NCI-H82 (cell line): Measurements from ENCODE around the gene IFFO2.
A peak's percentile ranks its signal among the peaks of the same experiment; 100 is the strongest.
"Not testable (repeated sequence)": the region's sequence is repeated elsewhere in the genome, so short reads cannot be mapped to it uniquely, and the experiment has no call there.

Experiments
- DNase-seq: peaks from one replicate; lab custom pipeline; 2025; lab: John Stamatoyannopoulos, UW

Gene IFFO2

DNA sequence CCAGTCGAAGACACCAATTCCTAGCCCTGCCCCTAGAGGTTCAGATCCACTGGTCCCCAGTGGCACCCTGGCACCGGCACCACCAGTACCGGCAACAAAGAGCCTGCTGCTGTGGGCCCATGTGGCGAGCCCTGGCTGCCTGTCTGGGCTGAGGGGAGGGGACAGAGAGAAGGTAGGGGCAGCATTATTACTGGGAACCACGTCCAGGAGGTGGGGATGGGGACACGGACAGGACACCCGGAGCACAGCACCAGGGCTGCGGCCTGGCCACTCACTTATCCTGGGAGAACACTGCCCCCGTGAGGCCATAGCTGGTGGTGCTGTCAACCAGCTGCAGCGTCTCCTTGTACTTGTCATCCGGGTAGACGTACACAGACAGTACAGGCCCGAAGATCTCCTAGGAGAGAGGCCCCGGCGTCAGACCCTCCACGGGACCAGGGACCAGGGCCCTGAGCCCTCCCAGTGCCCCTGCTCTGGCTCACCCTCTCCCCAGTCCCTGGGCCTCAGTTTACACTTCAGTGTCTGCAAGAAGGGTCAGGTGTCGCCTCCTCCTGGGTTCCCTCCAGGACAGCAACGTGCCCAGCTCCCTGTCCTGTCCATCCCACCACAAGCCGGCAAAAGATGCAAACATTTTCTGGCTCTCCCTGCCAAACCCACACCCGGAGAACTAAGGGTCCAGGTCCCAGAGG lies 81.2 kb downstream of the IFFO2 start:
- peak; percentile 94 for DNase-seq

- DNase-seq: no peak
These were observed 81.9 kb downstream of the IFFO2 start for GRCh38 chr1:18874600-18874999.

DNA sequence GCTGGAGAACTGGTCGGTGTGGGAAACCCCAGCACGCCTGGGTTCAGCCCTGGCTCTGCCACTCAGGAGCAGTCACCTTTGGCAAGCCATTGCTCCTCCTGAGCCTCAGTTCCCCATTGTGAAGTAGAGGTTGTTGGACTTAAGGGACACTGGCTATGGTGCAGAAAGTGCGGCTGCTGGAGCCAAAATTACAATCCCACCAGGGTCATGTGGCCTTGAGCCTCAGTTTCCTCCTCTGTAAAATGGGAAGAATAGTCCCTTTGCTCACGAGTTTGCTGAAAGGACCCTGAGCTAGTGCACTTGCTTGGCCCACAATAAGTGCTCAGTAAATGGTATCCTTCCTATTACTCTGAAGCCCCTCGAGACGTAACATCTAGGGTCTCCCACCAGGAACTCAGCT lies 82.4 kb downstream of the IFFO2 start:
- no peak for DNase-seq

- no peak for DNase-seq
These were observed 84.3 kb downstream of the IFFO2 start for GRCh38 chr1:18872071-18872611.

- DNase-seq: no peak
These were observed 84.9 kb downstream of the IFFO2 start for GRCh38 chr1:18871401-18872070.

DNA sequence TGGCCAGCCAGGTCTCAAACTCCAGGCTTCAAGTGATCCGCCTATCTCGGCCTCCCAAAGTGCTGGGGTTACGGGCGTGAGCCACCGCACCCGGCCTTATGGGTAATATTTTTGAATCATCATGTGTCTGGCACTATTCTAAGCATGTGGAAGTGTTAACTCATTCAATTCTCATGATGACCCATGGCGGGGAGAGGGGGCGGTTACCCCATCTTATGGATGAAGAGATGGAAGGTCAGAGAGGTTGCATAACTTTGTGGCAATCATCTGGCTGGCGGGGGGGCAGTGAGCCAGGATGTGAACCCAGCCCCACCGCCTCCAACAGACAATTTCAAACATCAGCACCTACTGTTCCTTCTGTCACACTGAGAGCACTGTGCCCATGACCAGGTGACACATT lies 85.5 kb downstream of the IFFO2 start:
- no peak for DNase-seq

- not testable (repeated sequence) for DNase-seq
These were observed 85.9 kb downstream of the IFFO2 start for GRCh38 chr1:18870595-18870865.

DNA sequence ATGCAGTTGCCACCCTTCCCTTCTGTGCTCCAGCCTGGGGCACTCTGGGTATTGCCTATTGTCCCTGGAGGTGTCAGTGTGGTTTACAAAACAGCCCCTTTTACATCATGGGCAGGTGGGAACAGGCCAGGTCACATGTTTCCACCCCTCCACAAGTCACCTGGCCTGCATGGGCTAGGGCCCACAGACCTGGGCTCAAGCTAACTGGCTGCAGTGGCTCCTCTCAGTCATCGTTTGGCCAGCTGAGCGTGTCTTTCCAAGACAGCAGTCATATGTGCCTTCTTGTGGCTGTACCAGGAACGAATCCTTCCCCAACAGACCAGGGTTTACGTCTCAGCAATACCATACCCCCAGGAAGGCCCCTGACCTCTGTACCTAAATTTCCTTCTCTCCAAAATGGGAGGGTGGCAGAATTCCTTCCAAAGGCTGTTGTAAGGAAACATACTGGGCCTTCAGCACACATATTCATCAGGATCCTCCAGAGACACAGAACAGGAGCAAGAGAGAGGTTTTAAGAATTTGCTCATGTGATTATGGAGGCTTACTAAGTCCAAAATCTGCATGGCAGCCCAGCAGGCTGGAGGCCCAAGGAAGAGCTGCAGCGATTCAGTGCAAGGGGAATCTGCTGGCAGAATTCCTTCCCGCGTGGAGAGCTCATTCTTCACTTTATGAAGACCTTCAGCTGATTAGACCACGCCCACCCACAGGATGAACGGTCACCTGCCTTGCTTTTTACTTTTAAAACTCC lies 86.5 kb downstream of the IFFO2 start:
- no peak for DNase-seq

GRCh38 chr1:18868801-18869424 lies 87.6 kb downstream of the IFFO2 start:
- DNase-seq: no peak

- DNase-seq: no peak
These were observed 88.1 kb downstream of the IFFO2 start for GRCh38 chr1:18868354-18868753.

DNA sequence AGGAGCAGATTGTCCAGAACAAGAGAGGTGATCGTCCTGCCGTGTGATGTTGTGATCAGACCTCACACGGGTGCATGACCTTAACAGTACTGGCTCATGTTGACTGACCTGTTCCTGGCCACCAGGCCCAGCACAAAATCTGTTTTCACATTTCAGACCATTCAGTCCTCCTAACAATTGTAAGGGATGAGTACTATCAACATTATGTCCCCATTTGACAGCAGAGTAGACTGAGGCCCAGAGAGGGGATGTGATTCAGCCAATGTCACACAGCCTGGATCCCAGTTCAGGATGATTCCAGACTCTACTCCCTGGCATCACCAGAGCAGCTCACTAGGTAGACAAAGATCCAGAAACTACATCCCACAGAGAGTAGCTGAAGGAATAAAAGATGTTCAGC lies 89.6 kb downstream of the IFFO2 start:
- DNase-seq: no peak

DNA sequence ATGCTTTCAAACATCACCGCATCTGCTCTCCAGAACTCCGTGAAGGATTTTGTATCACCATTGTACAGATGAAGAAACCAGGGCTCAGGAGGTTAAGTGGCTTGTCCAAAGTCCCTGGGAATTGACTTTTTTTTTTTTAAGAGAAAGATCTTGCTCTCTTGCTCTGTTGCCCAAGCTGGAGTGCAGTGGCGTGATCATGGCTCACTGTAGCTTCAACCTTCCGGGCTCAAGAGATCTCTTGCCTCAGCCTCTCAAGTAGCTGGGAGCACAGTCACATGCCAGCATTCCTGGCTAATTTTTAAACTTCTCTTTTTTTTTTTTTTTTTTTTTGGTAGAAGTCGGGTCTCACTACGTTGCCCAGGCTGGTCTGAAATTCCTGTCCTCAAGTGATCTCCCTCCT lies 90.2 kb downstream of the IFFO2 start:
- DNase-seq: no peak

DNA sequence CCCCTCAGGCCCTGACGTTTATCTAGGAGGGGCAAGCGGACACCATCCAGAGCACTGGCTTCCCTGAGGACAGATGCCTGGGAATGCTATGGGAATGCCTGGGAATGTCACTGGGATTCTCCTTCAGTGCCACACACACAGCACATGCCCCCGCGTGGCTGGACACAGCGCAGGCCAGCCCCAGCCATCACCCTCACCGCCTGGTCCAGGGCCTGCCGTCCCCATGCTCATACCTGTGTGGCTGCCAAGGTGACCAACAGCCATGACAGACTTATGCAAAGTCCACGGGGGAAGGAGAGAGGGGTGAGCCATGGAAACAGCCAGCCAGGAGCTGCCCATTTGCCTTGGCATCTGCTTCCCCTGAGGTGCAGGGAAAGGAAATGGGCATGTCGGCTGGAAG lies 91.3 kb downstream of the IFFO2 start:
- DNase-seq: no peak

DNA sequence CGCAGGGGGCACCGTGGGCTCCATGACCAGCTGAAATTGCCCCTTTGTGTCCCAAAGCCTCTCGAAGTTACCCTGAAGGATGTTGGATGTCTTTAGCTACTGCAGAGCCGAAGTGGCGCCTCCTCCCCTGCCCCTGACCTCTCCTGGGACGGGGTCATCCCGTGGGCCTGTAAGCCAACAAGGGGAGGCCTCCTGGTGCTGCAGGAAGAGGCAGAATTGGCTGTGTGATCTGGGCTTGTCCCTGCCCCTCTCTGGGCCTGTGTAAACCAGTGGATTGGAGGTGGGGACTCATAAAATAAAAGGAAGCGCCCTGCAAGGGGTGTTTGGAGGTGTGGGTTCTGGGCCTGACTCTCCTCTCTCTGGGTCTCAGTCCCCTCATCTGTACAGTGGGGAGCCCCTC lies 94.9 kb downstream of the IFFO2 start:
- no peak for DNase-seq

DNA sequence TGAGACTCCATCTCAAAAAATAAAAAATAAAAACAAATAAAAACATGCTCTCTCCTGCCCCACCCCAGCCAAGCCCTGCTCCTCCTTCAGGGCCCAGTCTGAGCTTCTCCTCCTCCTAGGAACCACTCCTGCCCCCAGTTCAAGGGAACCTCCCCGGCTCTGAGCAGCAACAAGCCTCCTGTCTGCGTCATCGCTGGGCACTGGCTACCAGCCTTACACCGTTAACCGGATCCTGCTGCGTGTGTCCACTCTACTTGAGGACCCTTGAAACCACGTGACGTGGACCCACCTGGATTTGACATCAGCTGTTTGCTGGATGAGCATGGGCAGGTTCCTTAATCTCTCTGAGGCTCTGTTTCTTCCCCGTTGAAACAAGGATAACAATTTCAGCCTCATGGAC lies 95.4 kb downstream of the IFFO2 start:
- no peak for DNase-seq

- DNase-seq: no peak
These were observed 96.9 kb downstream of the IFFO2 start, which contains the start of gene TAS1R2 for GRCh38 chr1:18859560-18859959. Gene TAS1R2, minus strand, starts transcription at chr1:18859660. Its CDS starts 0 bp downstream, at chr1:18859660.

DNA sequence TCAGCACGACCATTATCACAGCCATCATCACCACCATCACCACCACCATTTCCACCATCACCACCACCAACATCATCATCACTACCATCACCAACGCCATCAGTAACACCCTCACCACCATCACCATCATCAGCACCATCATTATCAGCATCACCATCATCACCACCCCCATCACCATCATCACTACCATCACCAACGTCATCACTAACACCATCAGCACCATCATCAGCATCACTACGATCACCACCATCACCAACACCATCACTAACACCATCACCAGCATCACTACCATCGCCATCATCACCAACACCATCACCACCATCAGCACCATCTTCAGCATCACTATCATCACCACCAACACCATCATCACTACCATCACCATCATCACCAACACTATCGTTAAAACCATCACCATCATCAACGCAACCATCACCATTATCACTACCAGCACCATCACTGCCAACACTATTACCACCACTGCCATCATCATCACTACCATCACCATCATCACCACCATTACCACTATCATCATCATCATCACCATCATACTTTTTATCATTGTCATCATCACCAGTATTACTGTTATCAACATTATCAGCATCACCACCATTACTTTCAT lies 98.3 kb downstream of the IFFO2 start:
- no peak for DNase-seq

- DNase-seq: no peak
These were observed 100.0 kb downstream of the IFFO2 start for GRCh38 chr1:18856435-18856834.

DNA sequence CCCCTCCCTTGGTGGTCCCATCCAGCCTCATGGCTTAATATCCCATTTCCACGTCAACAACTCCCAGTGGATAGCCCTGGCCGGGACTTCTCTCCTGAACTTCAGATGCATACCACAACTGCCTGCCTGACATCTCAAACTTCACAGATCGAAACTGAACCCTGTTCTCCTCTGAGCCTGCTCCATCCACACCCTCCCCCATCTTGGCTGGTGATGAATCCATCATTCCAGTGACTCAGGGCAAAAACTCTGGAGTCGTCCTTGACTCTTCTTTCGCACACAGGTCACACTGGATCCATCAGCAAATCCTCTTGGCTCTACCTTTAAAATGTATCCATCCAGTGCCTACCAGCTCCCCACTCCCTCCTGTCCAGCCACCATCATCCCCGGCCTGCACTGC lies 100.9 kb downstream of the IFFO2 start:
- no peak for DNase-seq

- DNase-seq: peak; percentile 42
These were observed 102.0 kb downstream of the IFFO2 start for GRCh38 chr1:18854331-18855025.
